Islet of Langerhans (tissue), 1 donor: ENCODE data around the gene KLHL7.
"Not testable (repeated sequence)": the region's sequence is repeated elsewhere in the genome, so short reads cannot be mapped to it uniquely, and the experiment has no call there.

Experiments
- FAIRE-seq: peaks from one replicate; lab custom pipeline; 2011; peaks lifted over from hg19 to GRCh38; lab: Jason Lieb, UNC

The KLHL7 gene

GRCh38 chr7:23218196-23218595 lies 112.6 kb downstream of the KLHL7 start:
- FAIRE-seq = no peak

DNA sequence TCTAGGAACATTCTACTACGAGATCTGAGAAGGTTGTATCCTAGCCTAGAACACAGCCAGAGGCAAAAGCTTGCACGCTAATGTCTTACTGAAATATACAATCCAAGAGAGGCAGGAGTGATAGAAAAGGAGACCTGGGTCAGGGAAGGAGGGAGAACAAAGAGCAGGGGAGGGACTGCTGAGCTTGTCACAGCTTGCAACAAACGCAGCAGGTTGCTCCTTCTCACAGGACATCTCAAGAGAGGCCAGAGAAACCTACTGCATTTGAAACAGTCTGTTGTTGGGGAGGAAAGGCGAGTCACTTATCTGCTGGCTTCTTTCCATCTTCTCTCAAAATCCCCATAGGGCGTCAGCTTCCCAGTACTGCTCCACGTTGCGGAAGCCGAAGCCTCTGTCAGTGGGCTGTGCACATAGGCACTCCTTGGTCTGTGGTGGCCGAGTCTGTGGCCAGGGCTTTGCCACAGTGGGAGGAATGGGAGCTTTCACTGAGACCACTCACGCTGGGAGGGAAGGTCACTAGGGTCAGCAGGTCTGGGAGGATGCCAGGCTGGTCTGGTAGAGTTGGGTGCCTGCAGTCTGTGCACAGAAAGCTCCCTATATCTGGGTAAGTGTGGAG lies 115.2 kb downstream of the KLHL7 start:
- FAIRE-seq = no peak

- no peak for FAIRE-seq
These were observed 117.0 kb downstream of the KLHL7 start for GRCh38 chr7:23222439-23223030.

DNA sequence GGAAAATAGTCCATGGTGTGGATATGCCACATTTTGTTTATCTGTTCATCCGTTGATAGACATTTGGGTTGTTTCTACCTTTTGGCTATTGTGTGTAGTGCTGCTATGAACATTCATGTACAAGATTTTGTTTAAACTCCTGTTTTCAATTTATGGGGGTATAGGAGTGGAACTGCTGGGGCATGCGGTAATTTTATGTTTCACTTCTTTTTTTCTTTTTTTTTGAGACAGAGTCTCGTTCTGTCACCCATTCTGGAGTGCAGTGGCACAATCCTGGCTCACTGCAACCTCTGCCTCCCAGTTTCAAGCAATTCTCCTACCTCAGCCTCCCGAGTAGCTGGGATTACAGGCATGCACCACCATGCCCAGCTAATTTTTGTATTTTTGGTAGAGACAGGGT lies 118.8 kb downstream of the KLHL7 start:
- not testable (repeated sequence) for FAIRE-seq

- no peak for FAIRE-seq
These were observed 121.4 kb downstream of the KLHL7 start for GRCh38 chr7:23226844-23227450.
